HUDEP-2 (cell line): ENCODE measurements around the gene SPATA7.
"Not testable (repeated sequence)": the region's sequence is repeated elsewhere in the genome, so short reads cannot be mapped to it uniquely, and the experiment has no call there.

Experiments
- DNase-seq, 76 experiments: peaks; one replicate each; lab custom pipeline; 2025; ENCODE audit not compliant: unreplicated experiment in 76 of 76; lab: John Stamatoyannopoulos, UW

The SPATA7 gene, protein sequence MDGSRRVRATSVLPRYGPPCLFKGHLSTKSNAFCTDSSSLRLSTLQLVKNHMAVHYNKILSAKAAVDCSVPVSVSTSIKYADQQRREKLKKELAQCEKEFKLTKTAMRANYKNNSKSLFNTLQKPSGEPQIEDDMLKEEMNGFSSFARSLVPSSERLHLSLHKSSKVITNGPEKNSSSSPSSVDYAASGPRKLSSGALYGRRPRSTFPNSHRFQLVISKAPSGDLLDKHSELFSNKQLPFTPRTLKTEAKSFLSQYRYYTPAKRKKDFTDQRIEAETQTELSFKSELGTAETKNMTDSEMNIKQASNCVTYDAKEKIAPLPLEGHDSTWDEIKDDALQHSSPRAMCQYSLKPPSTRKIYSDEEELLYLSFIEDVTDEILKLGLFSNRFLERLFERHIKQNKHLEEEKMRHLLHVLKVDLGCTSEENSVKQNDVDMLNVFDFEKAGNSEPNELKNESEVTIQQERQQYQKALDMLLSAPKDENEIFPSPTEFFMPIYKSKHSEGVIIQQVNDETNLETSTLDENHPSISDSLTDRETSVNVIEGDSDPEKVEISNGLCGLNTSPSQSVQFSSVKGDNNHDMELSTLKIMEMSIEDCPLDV

DNA sequence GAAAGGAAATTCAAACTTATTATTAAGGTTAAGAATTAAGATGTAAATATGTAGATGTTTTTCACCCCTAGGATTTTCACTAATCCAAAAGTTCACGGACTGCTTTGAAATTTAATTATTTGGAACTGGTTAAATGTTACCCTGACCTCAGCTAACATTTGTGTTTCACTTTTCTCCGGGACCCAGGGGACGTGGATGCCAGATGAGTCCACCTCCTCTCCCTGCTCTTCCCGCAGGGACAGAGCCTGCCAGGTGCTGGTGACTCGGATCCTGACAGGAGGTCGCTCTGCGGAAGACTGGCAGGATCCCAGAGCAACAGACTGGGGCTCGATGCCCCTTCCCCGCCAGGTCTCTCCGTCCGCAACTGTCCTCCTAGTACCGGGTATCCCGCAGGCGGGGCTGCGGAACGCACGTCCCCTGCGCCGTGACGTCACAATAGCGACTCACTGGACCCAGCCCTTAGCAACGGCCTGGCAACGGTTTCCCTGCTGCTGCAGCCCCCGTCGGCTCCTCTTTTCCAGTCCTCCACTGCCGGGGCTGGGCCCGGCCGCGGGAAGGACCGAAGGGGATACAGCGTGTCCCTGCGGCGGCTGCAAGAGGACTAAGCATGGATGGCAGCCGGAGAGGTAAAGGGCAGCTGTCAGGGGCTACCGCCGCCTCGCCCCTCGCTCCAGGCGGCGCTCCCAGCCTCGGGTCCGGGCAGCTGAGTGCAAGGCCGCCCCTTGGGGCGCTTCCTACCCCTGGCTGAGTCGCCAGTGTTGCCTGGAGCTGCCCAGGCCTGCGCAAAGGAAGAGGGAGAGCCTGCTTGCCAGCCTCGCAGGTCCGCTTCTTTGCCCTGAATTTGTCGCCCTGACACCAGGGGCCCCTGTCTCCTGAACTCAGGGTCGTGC is at the start of gene SPATA7:
TSS of gene SPATA7 (plus strand) at position 446 of the 890 bp plus-strand sequence. CDS start at position 608, 162 bp downstream.
- DNase-seq: peak in 75 of 76 experiments; percentile 5 to 85 (median 64)

DNA sequence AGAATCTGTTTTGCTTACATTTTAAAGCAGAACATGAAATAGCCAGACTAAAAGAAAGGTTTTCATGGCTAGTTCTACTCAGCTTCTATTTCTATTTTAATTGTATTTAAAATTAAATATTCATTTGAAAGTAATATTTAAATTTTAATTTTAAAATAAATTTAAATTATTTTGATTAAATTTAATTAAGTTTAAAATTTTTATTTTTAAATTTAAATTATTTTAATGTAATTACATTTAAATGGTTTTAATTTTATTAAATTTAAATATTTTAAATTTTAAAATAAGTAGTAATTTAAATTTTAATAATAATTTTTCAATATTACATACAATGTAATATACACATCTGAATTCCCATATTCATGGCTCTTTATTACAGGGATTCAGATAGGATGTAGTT is 45.1 kb upstream of the SPATA7 start:
- DNase-seq: no peak

DNA sequence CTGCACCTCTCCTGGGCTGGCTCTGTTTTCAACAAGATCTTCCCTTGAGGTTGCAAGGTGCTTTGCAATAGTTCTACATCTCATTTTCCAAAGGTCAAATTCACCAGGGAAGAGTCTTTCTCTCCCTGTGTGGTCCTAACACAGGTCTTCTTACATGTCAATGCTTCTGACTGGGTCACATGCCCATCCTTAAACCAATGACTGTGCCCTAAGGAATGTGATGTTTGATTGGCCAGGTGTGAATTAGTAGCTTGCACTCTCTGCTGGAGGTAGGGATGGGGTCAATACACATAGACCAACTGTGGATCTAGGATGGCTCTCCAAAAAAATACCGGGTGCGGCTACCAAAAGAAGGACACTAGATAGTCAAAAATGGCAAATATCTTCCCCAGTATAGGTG is 42.5 kb upstream of the SPATA7 start:
- DNase-seq: no peak

DNA sequence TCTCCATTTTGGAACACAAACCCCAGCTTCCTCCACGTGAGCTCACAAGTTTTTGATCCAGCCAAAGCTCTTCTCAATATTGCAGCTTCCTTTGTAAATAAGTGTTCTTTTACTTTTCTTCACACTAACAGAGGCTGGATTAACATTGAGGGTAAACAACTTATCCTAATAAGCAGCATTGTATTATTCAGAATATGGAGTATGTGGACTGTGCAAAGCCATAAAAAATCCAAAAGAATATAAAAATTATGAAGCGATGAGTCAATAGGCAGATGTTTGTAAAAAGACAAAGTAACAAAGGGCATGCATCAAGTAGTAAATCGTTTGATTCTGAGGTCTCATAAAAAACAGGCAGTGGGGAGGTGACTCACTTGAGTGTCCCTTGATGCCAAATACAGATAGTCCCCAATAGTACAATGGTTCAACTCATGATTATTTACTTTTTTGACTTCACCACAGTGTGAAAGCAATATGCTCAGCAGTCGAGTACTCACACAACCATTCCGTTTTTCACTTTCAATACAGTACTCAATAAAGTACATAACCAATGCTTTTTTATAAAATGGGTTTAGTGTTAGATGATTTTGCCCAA is 39.3 kb upstream of the SPATA7 start:
- no peak for DNase-seq

DNA sequence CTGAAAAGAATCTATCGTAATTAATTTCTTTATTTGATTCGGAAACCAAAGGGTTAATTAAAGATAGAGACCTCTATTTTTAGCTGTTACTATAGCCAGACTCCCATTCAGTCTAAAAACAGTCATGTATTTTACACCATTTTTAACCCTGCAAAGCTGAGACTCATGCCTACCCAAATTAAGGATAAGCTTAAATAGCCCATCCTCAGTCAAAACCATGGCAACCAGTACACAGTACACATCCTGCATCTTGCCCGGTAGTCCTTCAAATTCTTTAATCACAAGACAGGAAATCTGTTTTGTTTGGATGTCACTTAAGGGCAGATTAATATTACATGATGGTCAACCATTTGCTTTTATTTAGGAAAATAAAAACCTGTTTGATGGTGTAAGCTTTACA is 36.9 kb upstream of the SPATA7 start:
- DNase-seq: no peak

DNA sequence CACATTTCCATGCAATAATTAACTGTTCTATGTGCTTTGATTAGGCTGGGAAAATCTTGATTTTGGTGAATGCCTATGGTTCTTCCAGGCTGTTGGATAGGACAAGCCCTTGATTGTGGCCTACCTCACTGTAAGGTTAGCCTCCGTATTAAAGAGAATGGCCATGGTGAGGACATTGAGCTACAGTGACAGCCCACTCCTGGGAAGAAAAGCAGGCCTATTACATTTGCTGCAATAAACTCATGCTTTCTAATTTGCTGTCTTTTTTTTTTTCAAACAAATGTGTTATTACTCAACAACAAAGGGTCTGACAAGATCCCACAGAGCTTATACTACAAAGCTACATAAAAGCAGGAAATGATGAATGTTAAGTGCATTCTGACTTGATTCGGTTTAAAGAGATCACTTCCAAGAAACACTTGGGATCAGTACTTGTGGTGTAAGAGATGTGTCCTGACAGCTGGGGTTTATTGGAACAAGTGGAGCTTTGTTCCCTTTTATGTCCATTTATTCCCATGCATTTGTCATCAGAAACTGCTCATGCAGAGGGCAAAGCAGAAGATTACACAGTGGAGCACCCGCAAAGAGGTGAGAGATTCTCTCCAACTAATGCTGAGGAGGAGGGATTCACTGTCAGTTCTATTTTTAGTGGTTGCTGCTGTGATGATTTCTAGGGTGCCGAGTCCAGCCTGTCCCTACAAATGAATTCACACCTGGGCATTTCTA is 33.3 kb upstream of the SPATA7 start:
- no peak for DNase-seq

DNA sequence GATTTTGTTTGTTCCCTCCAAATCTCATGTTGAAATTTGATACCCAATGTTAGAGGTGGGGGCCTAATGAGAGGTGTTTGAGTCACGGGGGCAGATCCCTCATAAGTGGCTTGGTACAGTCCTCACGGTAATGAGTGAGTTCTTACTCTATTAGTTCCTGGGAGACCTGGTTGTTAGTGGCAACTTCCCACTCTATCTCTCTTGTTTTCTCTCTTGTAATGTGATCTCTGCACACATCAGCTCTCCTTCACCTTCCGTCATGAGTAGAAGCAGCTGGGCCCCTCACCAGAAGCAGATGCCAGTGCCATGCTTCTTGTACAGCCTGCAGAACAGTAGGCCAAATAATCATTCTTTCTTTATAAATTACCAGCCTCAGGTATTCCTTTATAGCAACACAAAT is 32.8 kb upstream of the SPATA7 start:
- no peak for DNase-seq

DNA sequence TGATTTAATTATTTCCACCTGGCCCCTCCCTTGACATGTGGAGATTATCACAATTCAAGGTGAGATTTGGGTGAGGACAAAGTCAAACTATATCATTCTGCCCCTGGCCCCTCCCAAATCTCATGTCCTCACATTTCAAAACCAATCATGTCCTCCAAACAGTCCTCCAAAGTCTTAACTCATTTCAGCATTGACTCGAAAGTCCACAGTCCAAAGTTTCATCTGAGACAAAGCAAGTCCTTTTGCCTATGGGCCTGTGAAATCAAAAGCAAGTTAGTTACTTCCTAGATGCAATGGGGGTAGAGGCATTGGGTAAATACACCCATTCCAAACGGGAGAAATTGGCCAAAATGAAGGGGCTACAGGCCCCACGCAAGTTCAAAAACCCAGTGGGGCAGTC is 31.1 kb upstream of the SPATA7 start:
- DNase-seq: no peak

DNA sequence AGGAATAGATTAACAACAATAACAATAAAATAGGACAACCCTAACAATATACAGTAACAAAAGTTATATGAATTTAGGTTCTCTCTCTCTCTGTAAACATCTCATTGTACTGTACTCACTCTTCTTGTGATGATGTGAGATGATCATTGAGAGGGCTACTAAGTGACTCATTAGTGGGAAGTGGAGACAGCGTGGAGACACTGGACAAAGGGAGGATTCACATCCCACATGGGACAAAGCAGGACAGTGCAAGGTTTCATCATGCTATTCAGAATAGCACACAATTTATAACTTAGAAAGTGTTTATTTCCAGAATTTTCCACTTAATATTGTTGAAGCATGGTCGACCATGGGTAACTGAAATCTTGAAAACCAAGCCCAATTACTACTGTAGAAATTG is 26.0 kb upstream of the SPATA7 start:
- DNase-seq: no peak

DNA sequence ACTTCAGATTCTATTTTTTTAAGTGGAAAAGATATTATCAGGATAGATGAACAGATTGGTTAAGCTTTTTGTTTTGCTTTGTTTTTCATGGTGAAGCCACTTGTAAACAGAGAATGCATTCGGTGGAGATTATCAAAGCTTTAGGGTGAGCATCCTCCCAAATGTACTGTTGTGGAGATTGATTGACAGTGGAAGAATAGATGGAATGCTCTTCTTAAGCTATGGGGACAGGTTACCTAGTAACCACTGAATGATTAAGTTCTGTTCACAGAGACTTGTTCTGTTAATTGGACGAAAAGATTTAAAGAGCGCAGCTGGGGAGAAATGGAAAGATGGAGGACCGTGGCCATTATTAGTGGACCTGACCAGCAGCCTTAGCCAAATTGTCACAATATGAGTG is 21.8 kb upstream of the SPATA7 start:
- DNase-seq: no peak

DNA sequence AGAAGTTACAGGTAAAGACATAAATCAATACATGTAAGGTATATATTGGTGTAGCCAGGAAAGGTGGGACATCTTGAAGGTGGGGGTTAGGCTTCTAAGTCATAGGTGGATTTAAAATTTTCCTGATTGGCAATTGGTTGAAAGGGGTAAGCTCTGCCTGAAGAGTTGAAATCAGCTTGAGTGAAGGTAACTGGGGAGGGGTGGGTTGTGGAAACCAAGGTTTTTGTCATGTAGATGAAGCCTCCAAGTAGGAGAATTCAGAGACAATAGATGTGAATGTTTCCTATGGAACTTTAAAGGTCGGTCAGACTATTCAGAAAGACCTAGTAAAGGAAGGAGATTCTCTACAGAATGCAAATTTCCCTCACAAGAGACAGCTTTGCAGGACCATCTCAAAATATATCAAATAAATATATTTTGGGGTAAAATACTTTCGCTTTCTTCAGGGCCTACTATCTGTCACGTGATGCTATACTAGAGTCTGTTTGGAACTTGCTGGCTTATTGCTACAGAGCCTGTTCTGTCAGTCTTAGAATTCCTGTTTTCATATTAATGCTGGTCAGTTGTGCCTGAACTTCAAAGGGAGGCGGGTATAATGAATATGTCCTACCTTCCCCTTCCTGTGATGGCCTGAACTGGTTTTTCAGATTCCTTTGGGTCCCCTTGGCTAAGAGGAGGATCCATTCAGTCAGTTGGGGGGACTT is 20.6 kb upstream of the SPATA7 start:
- DNase-seq: no peak

DNA sequence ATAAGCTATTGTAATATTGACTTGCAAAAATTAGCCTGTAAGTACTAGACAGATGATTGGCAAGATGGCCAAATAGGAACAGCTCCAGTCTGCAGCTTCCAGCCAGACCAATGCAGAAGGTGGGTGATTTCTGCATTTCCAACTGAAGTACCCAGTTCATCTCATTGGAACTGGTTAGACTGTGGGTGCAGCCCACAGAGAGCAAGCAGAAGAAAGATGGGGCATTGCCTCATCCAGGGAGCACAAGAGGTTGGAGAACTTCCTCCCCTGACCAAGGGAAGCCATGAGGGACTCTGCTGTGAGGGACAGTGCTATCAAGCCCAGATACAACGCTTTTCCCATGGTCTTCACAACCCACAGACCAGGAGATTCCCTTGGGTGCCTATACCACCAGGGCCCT is 16.0 kb upstream of the SPATA7 start:
- DNase-seq: no peak

DNA sequence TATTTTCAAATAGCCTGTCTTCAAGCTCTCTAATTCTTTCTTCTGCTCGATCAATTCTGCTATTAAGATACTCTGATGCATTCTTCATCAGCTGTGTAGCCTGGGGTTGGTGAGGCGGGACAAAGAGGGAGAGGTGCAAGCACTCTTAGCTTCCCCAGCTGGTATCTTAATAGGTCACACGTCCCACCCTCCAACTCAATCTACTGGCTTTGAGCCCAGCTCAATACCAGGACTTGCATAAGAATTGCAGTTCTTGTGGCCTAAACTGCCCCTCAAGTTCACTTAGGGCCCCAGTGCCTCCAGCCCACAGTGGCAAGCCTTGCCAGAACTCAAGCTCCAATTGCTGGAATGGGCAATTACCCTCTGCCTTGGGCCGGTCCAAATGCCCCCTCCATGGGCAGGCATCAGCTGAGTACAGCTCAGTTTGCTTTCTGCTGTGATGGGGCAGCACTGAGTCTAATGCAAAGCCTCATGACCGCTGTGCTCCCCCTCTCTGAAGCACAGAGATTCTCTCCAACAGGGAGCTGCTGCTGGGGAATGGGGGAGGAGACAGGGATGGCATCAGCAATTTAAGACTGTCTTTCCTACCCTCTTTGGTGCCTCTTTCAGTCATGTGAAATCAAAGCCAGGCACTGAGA is 5.6 kb upstream of the SPATA7 start:
- no peak for DNase-seq

DNA sequence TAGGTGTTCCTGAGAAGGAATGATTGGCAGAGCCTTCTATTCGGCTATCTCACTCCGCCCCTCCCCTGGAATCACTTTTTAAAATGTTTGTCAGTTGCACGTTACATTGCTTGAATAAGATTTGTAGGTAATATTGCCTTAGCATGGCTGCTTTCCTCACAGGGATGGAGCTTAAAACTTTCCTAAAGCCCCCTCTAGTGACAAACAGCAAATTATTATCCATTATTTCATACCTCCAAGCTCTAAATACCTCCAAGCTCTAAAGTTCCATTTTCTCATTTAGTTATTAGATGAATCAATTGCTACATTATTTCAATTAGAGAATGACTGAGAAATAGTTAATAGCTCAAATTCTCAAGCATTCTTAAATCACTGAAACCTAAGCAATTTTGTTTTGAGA is 5.1 kb upstream of the SPATA7 start:
- no peak for DNase-seq

DNA sequence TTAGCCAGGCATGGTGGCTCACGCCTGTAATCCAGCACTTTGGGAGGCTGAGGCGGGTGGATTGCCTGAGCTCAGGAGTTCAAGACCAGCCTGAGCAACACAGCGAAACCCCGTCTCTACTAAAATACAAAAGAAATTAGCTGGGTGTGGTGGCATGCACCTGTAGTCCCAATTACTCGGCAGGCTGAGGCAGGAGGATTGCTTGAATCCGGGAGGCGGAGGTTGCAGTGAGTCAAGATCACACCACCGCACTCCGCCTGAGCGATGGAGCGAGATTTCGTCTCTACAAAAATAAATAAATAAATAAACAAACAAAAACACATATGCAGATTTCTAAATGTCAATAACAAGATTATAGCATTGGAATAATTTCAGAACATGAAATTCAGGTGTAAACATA is 3.8 kb upstream of the SPATA7 start:
- DNase-seq: not testable (repeated sequence)

DNA sequence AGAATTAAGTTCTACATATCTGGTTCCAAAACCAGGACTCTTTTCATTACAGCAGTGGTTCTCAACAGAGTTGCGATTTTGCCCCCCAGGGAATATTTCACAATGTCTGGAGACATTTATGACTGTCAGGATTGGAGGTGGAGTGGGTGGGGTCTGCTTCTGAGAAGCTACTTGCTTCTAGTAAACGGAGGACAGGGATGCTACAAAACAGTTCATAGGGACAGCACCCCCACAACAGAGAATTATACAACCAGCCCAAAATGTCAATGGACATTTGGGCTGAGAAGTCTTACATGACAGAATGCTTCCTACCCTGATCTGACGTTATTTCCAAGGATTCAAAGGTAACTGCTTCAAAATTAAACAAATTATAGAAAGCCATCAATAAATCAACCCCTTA is 739 bp upstream of the SPATA7 start:
- DNase-seq: no peak

DNA sequence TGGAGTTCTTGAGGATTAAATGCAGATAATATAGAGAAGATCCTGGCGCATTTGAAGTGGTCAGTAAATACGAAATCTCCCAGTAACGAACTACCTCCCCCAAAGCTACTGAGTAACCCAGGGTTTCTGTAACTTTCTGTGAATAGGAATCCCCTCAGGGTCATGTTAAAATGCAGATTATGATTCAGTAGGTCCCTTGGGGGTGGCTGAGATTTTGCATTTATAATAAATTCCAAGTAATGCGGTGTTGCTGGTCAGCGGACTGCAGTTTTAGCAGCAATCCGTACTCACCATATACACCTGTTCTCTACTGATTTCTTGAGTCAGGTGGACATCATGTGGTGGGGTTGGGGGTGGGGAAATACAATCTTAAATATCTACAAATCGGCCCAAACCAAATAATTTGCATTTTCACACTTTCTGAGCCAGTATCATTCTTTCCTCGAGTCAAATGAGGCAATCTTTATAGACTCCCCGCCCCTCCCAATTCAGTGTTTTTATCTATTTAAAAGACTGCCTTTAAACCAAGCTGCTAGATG is 868 bp downstream of the SPATA7 start:
- DNase-seq: no peak

DNA sequence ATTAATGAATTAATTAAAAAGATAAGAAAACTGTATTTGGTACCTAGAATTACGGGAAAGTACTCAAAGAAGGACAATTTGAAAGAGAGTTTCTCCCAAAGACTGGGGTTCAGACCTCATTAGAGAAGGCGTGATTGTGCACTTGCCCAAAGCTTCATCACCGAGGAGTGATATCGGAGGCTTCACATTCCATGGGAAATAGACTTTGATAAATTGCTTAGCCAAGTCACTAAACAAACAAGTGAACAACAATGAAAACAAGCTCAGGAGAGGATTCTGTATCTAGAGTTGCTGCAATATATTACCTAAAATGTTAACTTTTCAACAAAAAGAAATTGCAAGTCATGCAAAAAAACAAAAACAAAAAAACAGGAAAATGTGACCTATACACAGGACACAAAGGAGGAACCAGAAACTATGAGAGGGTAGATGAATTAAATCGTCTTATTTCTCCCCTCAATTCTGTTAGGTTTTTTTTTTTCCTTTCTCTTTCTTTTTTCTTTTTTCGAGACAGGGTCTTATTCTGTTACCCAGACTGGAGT is 3.4 kb downstream of the SPATA7 start:
- DNase-seq: no peak

DNA sequence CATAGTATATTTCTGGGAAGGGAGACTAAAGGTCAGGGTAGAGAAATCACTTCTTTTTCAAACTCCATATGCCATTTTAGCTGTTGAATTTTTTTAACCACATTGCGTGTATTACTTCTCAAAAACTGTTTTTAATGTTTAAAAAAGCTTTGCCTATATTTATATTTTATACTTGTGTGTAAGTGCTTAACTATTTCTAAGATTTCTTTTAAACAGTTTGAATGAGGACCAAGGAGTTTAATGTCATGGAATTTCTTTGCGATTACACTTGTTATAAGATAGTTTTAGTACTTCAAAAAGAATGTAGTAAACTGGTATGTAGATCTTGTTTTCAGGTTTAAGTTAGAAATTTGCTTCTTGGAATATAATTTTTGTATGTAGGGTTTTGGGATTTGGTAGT is 7.2 kb downstream of the SPATA7 start:
- no peak for DNase-seq
